ENCODE measurements around the gene XPR1.

DNA sequence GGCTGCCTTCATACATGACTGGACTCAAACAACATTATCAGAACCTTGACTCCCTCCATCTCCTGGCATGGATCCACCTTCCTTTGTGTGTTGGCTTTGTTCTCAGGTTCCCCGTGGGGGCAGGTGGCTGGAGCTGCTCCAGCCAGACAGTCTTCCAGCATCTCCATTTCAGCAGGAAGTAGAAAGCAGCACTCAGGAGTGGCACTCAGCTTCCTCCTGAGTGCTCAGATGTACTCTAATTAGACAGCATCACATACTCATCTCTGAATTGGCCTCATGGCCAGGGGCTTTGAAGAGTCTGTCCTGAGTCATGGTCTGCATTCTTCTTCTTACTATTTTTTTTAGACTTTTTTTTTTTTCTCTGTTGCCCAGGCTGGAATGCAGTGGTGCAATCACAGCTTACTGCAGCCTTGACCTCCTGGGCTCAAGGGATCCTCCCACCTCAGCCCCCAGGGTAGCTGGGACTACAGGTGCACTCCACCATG, 45.1 kb upstream of the XPR1 start:
- TF ChIP-seq, protein P1, sequence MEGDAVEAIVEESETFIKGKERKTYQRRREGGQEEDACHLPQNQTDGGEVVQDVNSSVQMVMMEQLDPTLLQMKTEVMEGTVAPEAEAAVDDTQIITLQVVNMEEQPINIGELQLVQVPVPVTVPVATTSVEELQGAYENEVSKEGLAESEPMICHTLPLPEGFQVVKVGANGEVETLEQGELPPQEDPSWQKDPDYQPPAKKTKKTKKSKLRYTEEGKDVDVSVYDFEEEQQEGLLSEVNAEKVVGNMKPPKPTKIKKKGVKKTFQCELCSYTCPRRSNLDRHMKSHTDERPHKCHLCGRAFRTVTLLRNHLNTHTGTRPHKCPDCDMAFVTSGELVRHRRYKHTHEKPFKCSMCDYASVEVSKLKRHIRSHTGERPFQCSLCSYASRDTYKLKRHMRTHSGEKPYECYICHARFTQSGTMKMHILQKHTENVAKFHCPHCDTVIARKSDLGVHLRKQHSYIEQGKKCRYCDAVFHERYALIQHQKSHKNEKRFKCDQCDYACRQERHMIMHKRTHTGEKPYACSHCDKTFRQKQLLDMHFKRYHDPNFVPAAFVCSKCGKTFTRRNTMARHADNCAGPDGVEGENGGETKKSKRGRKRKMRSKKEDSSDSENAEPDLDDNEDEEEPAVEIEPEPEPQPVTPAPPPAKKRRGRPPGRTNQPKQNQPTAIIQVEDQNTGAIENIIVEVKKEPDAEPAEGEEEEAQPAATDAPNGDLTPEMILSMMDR (conservative IDR thresholded peaks at IDR 0.05; ENCODE audit: low read depth, low read length): no peak
- TF ChIP-seq EZH2 (IDR thresholded peaks at IDR 0.05; ENCODE audit: borderline replicate concordance, low read depth, low read length, poor library complexity, severe bottlenecking): no peak
